Activated CD8-positive, alpha-beta memory T cell treated with anti-CD3 and anti-CD28 coated beads, Interleukin-2, amount 50 U/mL, for 48 hours (primary cell): Measurements from ENCODE around the gene SLC25A5.
"Not testable (repeated sequence)": the region's sequence is repeated elsewhere in the genome, so short reads cannot be mapped to it uniquely, and the experiment has no call there.

ENCODE experiments used
- DNase-seq: peaks from one replicate; pipeline ENCODE4 v3.0.0-alpha.2; 2020

Gene SLC25A5

DNA sequence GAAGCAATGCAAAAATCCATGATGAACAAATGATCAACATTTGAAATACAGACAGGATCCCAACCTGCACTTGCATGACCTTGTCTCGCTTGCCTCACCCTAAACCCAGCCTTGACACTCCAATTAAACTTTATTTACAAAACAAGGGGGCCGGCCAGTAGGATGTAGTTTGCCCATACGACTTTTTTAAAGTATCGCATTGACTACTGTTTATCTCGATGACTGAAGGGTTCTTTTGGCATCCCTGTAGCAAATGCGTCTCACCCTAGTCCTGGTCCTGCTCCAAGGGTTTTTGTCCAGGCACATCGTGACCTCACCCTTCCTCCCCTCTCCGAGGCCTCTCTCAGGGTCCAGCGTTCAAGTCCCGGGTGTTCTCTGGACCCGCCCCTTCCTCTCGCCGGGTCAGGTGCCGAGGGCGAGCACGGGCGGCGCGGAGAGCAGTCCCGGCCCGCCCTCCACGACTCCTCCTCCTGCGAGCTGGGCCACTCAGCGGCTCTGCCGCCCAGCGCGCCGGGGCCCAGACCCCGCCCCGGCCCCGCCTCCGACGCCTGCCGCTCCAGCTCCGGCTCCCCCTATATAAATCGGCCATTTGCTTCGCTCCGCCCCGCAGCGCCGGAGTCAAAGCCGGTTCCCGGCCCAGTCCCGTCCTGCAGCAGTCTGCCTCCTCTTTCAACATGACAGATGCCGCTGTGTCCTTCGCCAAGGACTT is at the start of gene SLC25A5:
TSS of gene SLC25A5 (plus strand) at position 603 of the 709 bp plus-strand sequence. CDS start at position 675, 72 bp downstream.
- DNase-seq = peak; percentile 87

DNA sequence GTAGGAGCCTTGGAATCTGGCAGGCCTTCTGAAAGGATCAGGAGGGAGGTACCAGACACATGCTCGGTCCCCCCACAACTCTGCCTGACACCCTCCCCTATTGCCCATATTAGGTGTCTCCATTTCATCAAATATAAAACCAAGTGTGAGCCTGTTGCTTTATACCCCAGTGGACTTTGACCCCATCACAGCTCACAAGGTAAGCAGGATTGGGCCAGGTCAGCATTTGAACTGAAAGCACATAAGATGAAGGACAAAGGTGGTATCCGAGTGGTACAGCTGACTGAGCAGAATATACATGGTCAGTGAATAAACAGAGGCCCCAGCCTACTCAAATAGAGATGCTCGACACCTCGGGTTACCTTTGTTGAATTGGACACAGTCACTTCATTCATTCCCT is 49.1 kb upstream of the SLC25A5 start:
- DNase-seq = no peak

DNA sequence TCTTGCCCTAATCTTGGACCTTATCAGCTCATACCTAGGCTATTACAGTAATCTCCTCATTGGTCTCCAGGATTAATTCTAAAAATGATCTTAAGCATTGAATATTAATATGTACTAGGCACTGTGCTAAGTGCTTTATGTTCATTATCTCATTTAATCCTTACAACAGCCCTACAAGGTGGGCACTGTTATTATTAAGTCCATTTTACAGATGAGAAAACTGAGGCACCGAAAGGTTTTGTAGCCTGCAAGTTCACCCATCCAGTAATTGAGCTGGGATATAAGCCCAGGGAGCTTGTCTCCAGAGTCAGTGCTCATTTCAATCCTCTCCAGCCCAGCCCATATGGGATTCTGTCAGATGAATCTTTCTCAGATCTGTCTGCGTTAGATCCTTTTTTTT is 48.3 kb upstream of the SLC25A5 start:
- no peak for DNase-seq

DNA sequence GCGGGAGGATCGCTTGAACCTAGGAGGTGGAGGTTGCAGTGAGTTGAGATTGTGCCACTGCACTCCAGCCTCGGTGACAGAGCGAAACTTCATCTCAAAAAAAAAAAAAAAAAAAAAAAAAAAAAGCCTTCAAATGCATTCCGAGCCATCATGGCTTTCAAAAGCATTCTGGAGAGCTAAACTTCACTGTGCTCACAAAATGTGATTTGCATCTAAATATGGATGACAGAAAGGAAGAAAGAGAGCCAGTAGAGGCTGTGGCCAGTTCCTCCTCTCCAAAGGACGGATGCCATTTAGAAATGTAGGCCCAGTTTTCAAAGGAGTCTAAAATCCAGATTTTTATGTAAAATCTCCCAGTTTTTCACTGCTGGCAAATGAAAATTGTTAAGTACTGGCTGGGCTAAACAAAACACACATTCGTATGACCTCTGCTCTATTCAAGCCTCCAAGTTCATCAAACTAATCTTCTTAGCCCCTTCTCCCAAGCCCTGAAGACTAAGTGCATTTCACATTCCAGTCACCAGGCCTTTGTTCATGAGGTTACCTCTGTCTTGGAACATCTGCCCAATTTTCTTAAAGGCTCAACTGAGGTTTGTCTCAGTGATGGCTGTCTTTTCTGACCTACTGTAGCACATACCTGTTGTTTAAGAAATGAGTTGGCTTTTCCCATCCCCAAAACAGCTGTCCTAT is 47.1 kb upstream of the SLC25A5 start:
- DNase-seq = no peak

DNA sequence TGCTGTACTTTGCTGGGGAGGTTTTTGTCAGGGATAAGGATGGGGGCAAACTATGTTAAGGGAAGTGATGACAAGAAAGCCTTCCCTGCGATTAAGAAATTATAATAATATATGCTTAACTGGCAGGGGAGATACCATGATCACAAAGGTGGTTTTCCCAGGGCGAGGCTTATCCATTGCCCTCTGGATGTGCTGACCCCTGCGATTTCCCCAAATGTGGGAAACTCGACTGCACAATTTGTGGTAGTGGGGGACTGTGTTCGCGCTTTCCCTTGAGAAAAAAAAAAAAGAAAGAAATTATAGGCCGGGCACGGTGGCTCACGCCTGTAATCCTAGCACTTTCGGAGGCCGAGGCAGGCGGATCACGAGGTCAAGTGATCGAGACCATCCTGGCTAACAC is 44.6 kb upstream of the SLC25A5 start:
- DNase-seq = no peak

DNA sequence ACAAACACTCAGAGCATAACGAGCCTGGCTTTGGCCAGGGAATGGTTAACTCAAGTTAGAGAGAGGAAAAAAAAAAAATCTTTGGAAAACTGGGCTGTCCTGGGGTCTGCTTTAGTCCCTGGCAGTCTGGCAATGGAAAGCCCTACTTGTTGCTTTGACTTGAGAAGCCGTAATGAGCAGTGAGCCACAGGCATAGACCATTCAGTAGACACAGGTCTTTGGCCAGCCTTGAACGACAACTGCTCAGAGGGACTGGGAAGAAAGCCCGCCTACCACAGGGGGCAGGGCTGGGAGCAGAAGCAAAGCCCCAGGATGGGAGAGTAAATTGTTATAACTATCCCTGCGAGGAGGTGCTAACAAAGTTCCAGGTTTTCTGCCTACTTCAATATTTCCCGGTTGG is 43.2 kb upstream of the SLC25A5 start:
- DNase-seq = no peak

DNA sequence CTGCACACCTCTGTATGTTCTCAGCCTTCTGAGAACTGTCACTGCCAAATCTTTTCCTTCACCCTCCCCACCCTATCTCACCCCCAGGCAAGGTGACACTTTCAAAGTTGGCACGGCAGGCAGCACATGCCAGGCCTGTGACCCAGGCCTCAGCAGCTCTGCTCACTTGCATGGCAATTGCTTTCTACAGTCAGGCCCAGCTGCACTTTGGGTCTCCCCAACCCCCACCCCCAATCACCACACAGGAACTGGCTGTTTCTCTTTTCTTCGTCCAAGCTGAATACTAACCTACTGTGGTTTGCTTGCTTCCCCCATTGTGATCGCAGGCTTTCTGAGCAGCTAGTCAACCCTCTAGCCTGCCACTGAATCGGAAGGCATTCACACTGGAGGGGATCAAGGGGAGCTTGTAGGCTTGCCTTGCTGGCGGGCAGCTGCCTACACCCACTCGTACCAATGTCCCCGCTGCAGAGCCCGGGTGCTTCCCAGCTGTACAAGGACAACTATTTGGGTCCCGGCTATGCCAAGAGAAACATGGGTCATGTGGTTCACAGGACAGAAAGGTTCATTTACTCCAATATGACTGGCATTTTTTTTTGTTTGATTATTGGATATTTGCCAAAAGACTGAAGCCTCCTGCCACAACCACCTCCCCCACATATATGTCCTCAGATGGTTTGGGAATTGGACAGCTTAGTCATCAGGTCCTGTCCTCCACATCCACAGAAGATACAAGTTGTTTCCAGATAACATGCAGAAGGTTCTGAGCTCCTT is 41.0 kb upstream of the SLC25A5 start:
- no peak for DNase-seq

DNA sequence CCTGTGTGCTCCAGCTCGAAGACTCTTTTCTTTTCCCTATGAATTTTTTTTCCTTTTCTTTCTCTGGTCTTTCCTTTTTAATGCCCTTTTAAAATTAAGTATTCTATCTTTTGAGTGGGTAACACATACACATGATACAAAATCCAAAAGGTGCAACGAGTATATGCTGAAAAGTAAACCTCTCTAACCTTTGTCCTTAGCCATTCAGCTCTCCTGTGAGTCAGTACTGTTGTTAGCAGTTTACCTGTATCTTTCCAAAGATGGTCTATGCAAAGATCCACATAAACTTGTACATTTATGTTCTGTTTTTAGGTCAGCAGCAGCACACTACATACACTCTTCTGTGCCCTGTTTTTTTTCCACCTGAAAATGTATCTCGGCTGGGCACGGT is 40.5 kb upstream of the SLC25A5 start:
- DNase-seq = no peak

DNA sequence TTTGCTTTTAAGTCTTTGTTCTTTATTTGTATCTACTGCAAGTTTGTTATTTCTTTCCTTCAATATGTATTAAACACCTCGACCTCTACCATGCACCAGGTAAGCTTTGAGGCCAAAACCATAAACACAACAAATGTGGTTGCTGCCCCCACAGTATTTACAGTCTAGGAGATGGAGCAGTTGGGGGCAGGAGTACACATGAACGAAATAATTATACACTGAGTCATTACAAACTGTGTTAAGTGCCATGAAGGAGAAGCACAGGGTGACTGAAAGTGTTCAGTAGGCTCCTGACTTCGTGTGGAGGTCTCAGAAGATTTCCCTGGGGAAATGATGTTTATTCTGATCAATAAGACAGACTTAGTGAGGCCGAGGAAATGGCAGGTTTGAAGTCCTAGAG is 38.8 kb upstream of the SLC25A5 start:
- DNase-seq = no peak

DNA sequence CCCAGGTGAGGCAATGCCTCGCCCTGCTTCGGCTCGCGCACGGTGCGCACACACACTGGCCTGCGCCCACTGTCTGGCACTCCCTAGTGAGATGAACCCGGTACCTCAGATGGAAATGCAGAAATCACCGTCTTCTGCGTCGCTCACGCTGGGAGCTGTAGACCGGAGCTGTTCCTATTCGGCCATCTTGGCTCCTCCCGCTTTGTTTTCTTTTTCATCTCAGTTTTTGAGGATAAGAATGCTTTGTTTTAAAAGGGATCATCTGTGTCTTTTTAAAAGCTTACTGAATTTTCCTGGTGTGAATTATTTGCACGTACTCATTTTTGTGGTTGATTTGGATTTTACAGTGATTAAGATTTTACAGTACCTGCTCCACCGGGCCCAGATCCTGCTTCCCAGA is 26.9 kb upstream of the SLC25A5 start:
- not testable (repeated sequence) for DNase-seq

DNA sequence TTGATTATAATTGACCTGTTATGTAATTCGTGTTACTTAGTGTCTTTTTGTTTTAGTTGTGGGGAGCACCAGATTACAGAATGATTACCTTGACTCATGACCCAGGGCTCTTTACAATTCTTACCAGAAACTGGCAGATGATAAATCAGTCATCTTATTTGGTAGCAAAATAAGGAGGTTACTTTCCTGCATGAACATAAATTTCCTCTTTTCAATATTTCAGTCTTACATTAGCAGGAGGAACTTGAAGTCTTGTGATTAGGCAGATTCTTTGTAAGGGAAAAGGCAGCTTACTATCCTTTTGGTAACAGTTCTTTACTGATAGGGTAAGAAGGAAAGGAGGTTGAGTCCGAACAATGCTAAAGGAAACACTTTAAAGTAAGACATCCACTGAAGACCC is 26.0 kb upstream of the SLC25A5 start:
- no peak for DNase-seq

DNA sequence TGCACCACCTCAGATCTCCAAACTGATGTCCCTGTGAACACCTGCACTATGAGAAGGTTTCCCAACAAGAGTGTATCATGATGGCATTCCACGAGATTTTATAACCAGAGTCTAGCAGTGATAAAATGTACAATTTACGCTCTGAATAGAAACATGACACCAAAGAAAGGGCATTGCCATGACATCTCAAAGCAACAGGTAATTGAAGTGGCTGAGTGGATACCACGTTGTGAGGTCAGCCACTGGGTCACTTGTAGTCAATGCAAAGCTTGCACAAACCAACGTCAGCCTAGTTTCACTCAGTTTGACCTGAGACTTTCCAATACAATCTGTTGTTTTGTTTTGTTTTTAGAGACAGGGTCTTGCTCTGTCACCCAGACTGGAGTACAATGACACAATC is 15.0 kb upstream of the SLC25A5 start:
- DNase-seq = no peak

DNA sequence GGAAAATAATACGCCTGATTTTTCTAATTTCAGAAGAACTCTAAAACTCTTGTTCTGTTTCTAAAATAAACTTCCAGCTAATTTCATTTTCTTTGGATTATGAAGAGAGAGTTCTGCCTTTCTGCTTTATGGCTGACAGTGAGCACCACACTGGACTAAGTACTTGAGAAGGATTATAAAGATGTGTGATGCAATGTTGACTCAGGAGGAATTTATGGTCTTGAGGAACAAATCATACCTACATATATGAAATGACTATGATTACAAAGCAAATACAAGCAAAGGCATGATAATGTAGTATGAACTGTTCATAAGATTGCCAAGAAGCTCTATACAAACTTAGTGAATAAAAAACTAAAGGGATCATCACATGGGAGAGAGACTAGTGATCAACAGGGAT is 13.0 kb upstream of the SLC25A5 start:
- no peak for DNase-seq

DNA sequence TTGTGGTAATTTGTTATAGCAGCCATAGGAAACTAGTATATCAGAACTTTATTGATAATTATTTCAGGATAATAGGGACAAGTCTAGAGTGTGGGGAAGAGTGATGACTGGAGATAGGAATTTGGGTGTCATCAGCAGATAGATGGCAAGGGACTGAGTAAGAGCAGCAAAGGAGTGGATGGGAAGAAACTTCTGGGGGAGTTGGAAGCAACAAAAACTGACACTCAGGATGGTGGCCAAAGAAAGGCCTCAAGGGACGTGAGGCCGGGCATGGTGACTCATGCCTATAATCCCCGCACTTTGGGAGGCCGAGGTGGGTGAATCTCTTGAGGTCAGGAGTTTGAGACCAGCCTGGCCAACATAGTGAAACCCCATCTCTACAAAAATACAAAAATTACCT is 9.1 kb upstream of the SLC25A5 start:
- no peak for DNase-seq

DNA sequence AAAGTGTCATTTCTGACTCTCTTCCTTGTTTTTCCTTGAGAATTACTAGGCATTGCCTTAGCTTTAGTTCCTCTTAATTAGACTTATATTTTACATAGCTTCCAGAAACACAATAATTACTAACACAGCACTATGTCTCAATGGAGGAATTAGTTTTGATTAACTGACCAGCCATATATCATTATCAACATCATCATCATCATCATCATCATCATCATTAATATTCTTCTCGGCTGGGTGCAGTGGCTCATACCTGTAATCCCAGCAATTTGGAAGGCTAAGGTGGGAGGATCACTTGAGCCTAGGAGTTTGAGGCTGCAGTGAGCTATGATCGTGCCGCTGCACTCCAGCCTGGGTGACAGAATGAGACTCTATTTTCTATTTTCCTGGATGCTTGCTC is 2.7 kb upstream of the SLC25A5 start:
- DNase-seq = no peak

DNA sequence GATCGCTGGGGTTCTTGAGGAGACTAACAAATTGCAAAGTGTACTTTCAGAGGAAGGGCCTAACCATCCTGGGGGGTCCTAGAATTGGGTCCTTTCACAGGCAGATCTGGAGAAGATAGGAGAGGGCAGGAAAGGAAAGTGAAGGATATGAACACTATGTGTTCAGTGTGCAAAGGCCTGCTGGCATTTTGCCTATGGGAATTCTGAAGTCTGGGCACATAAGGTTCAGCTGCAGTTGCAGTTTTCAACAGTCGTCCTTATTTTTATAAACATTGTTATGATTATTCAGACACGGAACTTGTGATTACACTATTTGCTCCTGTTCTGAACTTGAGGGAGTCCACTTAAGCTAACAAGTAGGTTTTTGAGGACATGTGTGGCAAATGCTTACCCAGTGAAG is 1.3 kb upstream of the SLC25A5 start:
- no peak for DNase-seq

DNA sequence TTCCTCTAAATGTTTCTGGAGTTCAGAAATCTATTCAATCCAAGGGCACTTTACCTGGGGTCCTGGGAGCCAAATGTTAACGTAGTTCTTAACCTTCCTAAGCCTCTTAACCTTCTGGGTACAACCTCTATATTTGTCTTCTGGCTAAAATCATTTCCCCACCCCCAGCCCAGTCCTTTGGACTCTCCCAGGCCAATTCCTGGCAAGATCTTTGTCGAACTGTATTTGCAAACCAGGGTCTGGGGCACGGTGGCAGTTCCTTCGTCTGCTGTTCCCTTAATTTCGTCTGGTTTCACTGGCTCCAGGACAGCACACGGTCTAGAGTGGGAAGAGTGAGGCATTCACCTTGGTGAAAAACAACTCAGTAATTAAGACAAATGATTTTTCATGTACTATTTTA is 811 bp upstream of the SLC25A5 start:
- DNase-seq = no peak

DNA sequence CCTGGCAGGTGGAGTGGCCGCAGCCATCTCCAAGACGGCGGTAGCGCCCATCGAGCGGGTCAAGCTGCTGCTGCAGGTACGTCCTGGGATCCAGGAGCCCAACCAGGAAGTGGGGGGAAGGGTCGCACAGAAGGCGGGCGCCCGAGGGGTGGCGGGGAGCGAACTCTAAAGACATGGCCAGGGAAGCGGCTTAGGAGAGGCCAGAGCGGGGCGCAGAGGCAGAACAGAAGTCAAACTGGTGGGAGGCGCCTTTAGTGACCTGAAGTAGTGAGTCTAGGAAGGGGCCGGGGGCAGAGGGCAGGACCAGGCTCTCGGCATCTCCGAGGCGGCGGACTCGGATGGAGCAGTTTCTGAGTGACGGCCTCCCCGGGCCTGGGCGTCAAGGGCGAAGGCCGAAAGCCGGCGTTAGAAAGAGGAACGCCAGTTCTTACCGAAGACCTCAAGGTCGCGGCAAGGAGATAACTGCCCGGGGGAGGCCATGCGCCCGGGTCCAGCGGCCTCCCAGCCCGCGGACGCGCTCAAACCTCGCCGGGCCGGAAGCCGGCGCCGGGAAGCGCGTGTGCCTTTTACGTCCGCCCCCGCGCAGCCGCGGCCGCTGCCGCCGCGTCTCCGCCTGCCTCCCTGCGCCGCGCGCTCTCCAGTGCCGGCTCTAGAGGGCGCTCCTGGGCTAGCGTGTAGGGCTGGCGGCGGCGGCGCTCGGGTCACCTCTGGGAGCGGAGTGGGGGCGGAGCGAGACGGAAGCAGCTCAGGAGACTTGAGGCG is 488 bp downstream of the SLC25A5 start:
- DNase-seq = peak; percentile 93

DNA sequence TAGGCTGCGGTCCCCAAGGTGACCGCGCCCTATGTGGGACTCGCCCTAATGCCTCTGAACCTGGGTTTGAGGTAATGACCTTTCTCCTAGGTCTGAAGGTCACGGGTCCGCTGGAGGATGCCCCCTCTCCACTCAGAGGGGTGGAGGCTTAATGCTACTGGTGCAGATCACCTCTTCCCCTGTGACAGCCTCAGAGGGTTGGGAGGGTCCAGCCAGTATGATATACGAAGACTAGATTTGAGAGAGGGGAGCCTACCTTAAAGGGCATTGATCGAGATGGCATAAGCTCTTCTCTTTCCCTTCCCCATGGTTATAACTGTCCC is 1.0 kb downstream of the SLC25A5 start:
- no peak for DNase-seq

DNA sequence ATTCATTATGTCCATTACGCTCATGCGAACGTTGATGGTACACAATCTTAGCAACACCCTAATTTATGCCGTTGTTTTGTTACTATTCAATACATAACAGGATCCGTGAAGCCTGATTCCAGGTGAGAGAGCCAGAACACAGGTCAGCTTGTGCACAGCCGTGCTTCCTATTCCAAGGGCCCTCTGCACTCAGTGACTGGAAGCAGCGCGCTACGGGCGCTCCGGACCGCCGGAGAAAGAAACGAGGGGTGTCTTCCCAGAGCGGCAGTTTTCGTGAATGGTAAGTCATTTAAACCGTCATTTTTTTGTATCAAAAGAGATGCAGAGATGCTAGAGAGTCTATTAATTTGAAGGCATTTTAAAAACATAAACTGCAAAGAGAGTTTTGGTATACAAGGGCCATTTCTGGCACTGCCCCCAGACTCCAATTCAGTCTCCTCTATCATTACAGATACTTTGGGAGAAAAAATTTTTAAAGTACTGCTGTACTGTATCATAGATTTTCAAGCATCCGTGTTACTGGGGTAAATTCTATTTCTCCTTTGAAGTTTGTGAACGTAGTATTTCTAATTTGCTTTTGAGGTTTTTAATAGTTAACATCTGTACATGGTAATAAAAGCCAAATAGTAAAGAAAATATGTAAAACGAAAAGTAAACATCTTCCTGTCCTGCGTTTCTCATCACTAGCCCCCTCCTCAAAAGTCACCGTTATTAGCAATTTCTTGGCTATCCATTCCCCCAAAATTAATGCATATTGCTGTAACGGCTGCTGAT is 6.6 kb downstream of the SLC25A5 start:
- no peak for DNase-seq

DNA sequence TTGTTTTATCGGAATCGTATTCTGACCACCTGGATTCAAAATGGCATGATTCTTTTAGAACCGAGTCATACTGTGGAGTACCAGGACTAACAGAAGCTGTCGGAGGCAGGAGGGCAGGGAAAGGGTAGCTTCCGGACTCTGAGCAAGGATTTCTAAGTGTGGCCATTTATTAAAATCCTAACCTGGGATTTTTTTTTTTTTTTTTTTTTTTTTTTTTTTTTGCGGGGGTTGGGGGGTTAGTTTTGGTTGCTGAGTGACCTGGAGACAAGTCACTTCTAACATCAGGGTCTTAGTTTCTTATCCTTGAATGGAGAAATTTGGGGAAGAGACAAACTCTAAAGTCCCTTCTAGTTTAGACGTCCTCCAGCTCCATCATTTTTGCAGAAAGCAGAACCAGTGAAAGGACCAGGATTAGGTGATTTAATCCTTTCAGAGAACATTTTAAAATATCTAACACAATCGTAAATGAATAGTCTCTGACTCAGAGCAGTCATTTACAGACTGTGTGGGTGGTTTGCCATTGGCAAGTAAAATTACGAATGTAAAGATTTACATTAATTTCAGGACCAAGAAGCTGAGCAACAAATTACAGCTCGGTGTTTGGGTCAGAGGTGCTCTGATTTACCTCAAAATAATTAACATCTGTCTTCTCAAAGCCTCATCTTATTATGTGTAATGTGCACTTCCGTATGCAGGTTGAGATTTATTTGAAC is 7.3 kb downstream of the SLC25A5 start:
- no peak for DNase-seq

DNA sequence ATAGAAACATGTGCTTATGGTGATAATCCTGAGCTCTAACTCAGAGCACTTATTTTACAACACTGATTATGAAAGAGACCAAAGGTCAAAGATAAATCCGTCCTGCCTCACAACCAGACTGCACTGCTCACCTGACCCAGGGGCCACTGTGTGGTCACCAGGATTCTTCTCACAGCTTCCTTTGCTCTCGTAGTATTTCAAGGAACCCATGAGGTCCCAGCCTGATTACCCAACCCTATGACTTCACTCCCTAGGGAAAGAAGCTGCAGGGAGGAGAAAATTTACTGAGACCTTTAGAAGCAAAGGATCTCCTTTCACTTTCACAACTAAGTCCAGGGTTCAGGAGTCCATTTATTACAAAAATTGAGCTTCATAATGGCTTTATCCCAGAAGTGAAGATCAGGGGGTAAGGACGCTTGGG is 9.6 kb downstream of the SLC25A5 start:
- DNase-seq = no peak
